A549 treated with AZD2906 at 1 μM for 4 hours (cell line): Measurements from ENCODE around the gene HEPH. TPM values are rescaled to one million over a fixed set of nuclear protein-coding genes. Genes with fewer than 3 reads are reported as not detected.

Experiments used
- total RNA-seq: library from RNA; stranded (reverse); fragments of 200-300 nt; extraction: Qiagen RNA extraction; gene quantifications from 5 replicates; pipeline ENCODE4 v1.2.3, GENCODE V29; 2022

HEPH gene, protein sequence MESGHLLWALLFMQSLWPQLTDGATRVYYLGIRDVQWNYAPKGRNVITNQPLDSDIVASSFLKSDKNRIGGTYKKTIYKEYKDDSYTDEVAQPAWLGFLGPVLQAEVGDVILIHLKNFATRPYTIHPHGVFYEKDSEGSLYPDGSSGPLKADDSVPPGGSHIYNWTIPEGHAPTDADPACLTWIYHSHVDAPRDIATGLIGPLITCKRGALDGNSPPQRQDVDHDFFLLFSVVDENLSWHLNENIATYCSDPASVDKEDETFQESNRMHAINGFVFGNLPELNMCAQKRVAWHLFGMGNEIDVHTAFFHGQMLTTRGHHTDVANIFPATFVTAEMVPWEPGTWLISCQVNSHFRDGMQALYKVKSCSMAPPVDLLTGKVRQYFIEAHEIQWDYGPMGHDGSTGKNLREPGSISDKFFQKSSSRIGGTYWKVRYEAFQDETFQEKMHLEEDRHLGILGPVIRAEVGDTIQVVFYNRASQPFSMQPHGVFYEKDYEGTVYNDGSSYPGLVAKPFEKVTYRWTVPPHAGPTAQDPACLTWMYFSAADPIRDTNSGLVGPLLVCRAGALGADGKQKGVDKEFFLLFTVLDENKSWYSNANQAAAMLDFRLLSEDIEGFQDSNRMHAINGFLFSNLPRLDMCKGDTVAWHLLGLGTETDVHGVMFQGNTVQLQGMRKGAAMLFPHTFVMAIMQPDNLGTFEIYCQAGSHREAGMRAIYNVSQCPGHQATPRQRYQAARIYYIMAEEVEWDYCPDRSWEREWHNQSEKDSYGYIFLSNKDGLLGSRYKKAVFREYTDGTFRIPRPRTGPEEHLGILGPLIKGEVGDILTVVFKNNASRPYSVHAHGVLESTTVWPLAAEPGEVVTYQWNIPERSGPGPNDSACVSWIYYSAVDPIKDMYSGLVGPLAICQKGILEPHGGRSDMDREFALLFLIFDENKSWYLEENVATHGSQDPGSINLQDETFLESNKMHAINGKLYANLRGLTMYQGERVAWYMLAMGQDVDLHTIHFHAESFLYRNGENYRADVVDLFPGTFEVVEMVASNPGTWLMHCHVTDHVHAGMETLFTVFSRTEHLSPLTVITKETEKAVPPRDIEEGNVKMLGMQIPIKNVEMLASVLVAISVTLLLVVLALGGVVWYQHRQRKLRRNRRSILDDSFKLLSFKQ
- not detected in 5 replicates for total RNA-seq

DNA sequence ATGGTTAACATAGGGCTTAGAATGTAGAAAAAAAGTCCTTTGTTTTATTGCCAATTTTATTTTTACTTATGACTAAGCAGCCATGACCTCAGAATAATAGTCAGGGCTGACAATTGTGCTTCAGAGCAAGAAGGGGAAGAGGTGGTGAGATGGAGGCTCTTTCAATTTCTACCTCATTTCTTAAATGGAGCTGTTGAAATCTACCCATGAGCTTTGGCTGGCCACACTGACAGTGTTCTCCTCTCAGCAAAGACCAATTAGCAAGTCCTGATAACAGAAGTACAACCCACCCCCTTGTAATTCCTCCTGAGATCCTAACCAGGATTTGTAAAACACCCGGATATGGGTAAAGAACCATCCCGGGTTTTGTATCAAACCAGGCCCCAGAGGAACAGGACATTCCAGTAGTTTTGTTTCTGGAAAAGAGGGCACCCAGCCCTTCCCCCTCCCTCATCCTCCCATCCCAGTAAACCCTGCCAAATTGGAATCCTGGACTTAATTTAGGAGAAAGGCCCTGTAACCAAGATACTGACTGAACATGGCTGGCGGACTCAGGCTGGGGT, at the start of gene HEPH:
Gene HEPH, plus strand, starts transcription at position 399 of the 563 bp plus-strand sequence. CDS start 6,324 bp downstream, outside the sequence.

Other genes with a start within 250 kb of the HEPH start
- gene VSIG4, start 124.2 kb upstream of the HEPH start, total RNA-seq, result not detected in 5 replicates